ENCODE measurements around the gene MLLT11.

MLLT11 gene

GRCh38 chr1:151060007-151060656 lies at the start of gene MLLT11:
MLLT11 (plus strand) TSS chr1:151060397; CDS start chr1:151067225, 6,828 bp downstream.
- DNase-seq (ENCODE audit: low read depth in 2 of 3, low spot score in 1 of 3) = no peak

GRCh38 chr1:151011154-151011850 lies 48.9 kb upstream of the MLLT11 start:
- no peak for DNase-seq (ENCODE audit: low read depth in 2 of 3, low spot score in 1 of 3)

GRCh38 chr1:151012684-151013471 lies 47.3 kb upstream of the MLLT11 start:
- no peak for DNase-seq (ENCODE audit: low read depth in 2 of 3, low spot score in 1 of 3)

- DNase-seq (ENCODE audit: low read depth in 2 of 3, low spot score in 1 of 3) = no peak
Measured at GRCh38 chr1:151013518-151013917, 46.7 kb upstream of the MLLT11 start.

- DNase-seq (ENCODE audit: low read depth in 2 of 3, low spot score in 1 of 3) = peak; percentile 65 to 81 (median 77)
Measured at GRCh38 chr1:151024540-151025146, 35.6 kb upstream of the MLLT11 start.

- no peak for DNase-seq (ENCODE audit: low read depth in 2 of 3, low spot score in 1 of 3)
Measured at GRCh38 chr1:151026460-151026859, 33.7 kb upstream of the MLLT11 start.

GRCh38 chr1:151032164-151032563 lies 28.0 kb upstream of the MLLT11 start:
- DNase-seq (ENCODE audit: low read depth in 2 of 3, low spot score in 1 of 3) = no peak

- no peak for DNase-seq (ENCODE audit: low read depth in 2 of 3, low spot score in 1 of 3)
Measured at GRCh38 chr1:151035167-151035566, 25.0 kb upstream of the MLLT11 start.

GRCh38 chr1:151036356-151036755 lies 23.8 kb upstream of the MLLT11 start, which contains the start of gene BNIPL:
BNIPL (plus strand) TSS chr1:151036586; CDS start chr1:151036726, 140 bp downstream.
- no peak for DNase-seq (ENCODE audit: low read depth in 2 of 3, low spot score in 1 of 3)

GRCh38 chr1:151037032-151037431 lies 23.2 kb upstream of the MLLT11 start:
- DNase-seq (ENCODE audit: low read depth in 2 of 3, low spot score in 1 of 3) = no peak

- no peak for DNase-seq (ENCODE audit: low read depth in 2 of 3, low spot score in 1 of 3)
Measured at GRCh38 chr1:151039521-151039920, 20.7 kb upstream of the MLLT11 start.

GRCh38 chr1:151043163-151043562 lies 17.0 kb upstream of the MLLT11 start:
- no peak for DNase-seq (ENCODE audit: low read depth in 2 of 3, low spot score in 1 of 3)

GRCh38 chr1:151047591-151047924 lies 12.6 kb upstream of the MLLT11 start, which contains the start of gene C1orf56:
C1orf56 (plus strand) TSS chr1:151047751; CDS start chr1:151047848, 97 bp downstream.
- DNase-seq (ENCODE audit: low read depth in 2 of 3, low spot score in 1 of 3) = no peak

GRCh38 chr1:151047925-151048644 lies 12.1 kb upstream of the MLLT11 start:
- no peak for DNase-seq (ENCODE audit: low read depth in 2 of 3, low spot score in 1 of 3)

- DNase-seq (ENCODE audit: low read depth in 2 of 3, low spot score in 1 of 3) = no peak
Measured at GRCh38 chr1:151048645-151049032, 11.6 kb upstream of the MLLT11 start.

- no peak for DNase-seq (ENCODE audit: low read depth in 2 of 3, low spot score in 1 of 3)
Measured at GRCh38 chr1:151049458-151049857, 10.7 kb upstream of the MLLT11 start.

- DNase-seq (ENCODE audit: low read depth in 2 of 3, low spot score in 1 of 3) = no peak
Measured at GRCh38 chr1:151050051-151050688, 10.0 kb upstream of the MLLT11 start.

- DNase-seq (ENCODE audit: low read depth in 2 of 3, low spot score in 1 of 3) = no peak
Measured at GRCh38 chr1:151051356-151052009, 8.7 kb upstream of the MLLT11 start.

GRCh38 chr1:151054971-151055547 lies 5.1 kb upstream of the MLLT11 start:
- DNase-seq (ENCODE audit: low read depth in 2 of 3, low spot score in 1 of 3) = no peak
